ENCODE results near the gene OSBP2.

The OSBP2 gene, protein sequence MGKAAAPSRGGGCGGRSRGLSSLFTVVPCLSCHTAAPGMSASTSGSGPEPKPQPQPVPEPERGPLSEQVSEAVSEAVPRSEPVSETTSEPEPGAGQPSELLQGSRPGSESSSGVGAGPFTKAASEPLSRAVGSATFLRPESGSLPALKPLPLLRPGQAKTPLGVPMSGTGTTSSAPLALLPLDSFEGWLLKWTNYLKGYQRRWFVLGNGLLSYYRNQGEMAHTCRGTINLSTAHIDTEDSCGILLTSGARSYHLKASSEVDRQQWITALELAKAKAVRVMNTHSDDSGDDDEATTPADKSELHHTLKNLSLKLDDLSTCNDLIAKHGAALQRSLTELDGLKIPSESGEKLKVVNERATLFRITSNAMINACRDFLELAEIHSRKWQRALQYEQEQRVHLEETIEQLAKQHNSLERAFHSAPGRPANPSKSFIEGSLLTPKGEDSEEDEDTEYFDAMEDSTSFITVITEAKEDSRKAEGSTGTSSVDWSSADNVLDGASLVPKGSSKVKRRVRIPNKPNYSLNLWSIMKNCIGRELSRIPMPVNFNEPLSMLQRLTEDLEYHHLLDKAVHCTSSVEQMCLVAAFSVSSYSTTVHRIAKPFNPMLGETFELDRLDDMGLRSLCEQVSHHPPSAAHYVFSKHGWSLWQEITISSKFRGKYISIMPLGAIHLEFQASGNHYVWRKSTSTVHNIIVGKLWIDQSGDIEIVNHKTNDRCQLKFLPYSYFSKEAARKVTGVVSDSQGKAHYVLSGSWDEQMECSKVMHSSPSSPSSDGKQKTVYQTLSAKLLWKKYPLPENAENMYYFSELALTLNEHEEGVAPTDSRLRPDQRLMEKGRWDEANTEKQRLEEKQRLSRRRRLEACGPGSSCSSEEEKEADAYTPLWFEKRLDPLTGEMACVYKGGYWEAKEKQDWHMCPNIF

GRCh38 chr22:30694640-30695350 lies at the start of gene OSBP2:
Gene OSBP2, plus strand, starts transcription at chr22:30694874. Its CDS starts 36 bp downstream, at chr22:30694910.
- DNase-seq (ENCODE audit: low read depth), result no peak

DNA sequence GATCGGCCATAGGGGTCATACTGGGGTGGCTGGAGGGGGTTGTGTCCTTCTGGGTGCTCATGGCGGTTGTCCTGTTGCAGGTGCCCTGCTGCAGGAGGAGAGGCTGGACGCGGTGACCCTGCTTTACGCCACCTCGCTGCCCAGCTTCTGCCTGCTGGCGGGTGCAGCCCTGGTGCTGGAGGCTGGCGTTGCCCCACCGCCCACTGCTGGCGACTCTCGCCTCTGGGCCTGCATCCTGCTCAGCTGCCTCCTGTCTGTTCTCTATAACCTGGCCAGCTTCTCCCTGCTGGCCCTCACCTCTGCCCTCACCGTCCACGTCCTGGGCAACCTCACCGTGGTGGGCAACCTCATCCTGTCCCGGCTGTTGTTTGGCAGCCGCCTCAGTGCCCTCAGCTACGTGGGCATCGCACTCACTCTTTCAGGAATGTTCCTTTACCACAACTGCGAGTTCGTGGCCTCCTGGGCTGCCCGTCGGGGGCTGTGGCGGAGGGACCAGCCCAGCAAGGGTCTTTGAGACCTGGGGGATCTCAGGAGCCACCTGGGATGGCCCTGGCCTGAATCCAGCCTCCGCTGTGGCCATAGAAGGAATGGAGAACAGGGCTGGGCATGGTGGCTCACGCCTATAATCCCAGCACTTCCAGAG lies 48.0 kb upstream of the OSBP2 start:
- DNase-seq (ENCODE audit: low read depth), result no peak

DNA sequence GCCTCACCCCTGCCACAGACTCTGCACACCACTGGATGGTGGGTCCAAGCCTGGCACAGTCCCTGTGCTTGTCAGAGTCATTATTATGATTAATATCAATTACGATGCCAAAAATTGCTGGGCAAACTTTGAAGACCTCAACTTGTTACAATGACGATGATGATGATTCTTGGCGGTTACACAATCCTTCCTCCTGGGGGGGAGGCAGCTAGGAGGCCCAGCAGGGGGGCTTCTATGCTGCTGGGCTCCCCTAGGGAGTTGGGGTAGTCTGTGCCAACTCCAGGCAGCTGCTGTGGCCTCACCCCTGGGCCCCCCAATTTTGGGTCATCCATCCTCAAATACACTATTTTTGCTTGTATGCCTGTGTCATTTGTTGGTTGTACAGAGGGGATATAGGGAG lies 47.1 kb upstream of the OSBP2 start:
- DNase-seq (ENCODE audit: low read depth), result no peak

- DNase-seq (ENCODE audit: low read depth), result no peak
Measured at GRCh38 chr22:30648825-30649224, 45.8 kb upstream of the OSBP2 start.

DNA sequence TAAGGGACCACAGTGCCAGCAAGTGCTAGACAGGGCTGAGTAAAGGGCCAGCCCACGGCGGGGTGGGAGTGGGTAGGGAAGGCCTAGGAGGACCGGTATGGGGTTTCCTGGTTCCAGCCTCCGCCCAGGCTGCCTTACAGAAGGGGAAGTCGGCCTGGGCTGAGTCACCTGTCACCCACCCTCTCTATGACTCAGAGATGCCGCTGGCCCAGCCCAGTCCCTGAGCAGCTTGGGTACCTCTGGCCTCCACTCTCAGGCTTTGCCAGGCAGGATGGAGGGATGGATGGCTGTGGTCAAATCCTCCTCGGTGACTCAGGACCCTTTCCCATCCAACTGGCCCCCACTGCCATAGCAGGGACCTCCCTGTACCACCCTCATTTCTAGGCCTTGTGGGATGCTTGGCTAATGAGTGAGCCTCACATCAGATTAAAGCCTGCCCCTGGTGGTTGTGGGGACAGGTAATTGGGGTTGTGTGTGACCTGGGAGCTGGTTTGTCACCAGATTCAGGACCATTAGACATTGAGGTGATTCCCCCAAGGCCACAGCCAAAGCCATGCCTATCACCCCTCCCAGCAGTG lies 45.2 kb upstream of the OSBP2 start:
- DNase-seq (ENCODE audit: low read depth), result no peak

- no peak for DNase-seq (ENCODE audit: low read depth)
Measured at GRCh38 chr22:30650508-30651116, 44.1 kb upstream of the OSBP2 start.

DNA sequence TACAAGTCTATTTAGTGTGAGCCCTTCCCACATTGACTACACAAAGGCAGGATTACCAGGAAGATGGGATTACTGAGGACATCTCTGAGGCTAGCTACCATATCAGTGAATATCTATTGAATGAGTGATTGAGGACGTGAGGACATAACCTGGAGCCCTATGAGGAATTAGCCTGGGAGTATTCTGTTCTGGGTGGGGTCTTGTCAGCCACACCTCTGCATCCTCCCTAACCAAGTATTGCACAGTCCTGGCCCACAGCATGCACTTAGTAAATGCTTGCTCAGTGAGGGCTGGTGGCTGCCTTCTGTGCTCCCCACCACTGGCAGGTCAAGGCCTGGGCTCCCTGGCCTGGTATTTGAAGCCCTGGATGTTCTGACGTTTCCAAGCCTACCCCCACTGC lies 41.8 kb upstream of the OSBP2 start:
- no peak for DNase-seq (ENCODE audit: low read depth)

- DNase-seq (ENCODE audit: low read depth), result no peak
Measured at GRCh38 chr22:30654361-30654760, 40.3 kb upstream of the OSBP2 start.

DNA sequence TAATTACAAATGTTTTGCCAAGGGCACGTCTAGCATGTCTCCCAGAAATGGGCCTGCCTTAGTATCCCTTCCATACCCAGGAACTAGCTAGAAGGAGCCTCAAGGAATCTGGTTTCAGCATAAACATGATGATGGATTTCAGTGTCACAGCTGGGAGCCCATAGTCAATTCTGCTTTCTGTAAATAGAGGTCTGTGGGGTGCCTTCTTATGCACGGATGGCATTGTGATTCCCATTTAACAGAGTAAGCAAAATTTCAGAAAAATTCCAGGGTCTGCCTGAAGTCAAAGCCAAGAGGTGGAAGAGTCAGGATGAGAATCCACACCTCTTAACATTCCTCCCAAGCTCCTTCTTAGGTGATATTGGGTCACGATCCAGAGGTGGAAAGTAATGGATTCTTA lies 39.1 kb upstream of the OSBP2 start:
- DNase-seq (ENCODE audit: low read depth), result no peak

- DNase-seq (ENCODE audit: low read depth), result no peak
Measured at GRCh38 chr22:30662040-30662439, 32.6 kb upstream of the OSBP2 start.

DNA sequence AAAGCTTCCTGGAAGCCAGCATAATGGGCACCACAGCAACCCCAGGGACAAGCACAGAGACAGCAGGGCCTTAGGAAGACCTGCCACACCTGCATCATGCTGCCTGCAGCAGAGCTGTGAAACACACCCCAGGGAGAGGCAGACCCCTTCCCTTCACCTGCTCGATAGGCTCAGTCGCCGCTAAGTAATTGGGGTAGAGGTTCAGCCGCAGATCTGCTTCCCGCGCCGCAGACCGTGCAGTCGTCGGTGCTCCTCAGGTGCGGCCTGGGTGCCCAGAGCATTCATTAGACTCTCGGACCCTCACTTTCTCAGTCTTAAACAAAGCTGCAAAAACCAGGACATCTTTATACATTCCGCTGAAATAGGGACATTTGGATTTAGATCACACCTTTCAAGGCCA lies 29.9 kb upstream of the OSBP2 start:
- DNase-seq (ENCODE audit: low read depth), result no peak

DNA sequence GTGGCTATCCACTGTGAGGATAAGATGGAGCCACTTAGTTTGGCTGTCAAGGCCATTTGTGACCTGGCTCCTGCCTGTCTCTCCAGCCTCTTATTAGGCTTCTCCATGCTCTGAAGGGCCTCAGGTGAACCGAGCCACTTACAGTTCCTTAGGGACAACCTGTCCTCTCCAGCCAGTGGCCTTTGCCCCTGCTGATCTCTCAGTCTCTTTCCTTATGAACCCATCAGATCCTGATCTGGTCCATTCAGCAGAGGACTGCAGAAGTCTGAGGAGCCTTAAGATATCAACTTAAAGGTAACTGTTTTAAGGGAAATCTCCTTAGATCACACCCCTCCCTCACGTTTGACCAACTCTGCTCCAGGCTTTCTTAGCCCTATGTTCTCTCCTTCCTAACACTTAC lies 29.4 kb upstream of the OSBP2 start:
- DNase-seq (ENCODE audit: low read depth), result no peak

- no peak for DNase-seq (ENCODE audit: low read depth)
Measured at GRCh38 chr22:30665786-30666185, 28.9 kb upstream of the OSBP2 start.

DNA sequence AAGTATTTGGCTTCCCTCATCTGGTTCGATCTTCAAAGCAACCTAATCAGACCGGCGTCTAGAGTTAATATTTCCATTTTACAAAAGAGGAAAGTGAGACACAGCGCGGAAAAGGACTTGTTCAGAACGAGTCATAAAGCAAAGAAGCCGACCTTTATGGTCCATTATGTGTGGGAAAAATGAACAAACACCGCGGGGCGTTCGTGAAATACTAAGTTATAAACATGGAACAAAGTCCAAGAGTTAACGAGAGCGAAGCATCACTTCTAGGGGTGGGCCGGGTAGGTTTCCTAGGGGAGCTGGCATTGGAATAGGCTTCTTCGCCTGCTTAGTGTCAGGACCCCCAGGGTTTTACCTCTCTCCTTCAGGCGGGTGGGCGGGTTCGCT lies 27.6 kb upstream of the OSBP2 start:
- no peak for DNase-seq (ENCODE audit: low read depth)

DNA sequence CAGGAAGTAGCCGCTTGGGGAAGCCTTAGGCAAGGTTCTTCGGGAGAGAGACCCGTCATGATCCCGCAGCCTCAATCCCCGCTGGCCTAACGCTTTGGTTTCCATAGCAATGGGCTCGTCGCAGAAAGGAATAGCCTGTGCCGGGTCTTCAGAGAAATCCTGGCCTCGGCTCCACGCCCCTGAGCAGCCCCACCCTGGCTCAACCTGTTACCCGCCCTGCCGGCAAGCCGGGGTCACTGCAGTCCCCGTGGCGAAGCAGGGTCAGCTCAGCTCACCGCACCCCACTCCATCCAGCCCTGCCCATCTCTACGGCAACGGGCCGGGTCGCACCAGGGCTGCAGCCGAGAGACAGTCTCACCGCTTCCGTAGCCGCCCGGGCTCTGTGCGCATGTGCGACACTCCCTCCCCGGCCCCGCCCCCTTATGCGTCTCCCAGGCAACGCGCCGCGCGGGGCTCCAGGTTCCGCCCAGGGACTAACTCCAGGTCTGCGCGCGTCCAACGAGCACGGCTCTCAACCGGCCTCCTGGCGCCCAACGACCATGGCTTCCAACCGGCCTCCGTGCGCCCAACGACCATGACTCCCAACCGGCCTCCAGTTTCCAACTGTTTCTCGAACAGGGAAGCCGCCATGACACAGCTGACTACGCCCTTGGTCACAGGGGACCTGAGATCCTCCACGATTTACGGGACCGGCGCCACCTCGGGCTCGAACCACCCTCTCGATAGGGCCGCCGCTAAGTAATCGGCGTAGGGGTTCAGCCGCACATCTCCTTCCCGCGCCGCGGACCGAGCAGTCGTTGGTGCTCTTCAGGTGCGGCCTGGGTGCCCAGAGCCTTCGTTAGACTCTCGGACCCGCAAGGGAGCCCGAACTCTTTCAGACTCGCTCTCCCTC lies 26.9 kb upstream of the OSBP2 start, which contains the start of gene DUSP18:
DUSP18 (minus strand) TSS at position 382 of the 892 bp plus-strand sequence. CDS start 3,872 bp downstream, outside the sequence.
- DNase-seq (ENCODE audit: low read depth), result peak; percentile 78

GRCh38 chr22:30668386-30668710 lies 26.3 kb upstream of the OSBP2 start:
- no peak for DNase-seq (ENCODE audit: low read depth)

DNA sequence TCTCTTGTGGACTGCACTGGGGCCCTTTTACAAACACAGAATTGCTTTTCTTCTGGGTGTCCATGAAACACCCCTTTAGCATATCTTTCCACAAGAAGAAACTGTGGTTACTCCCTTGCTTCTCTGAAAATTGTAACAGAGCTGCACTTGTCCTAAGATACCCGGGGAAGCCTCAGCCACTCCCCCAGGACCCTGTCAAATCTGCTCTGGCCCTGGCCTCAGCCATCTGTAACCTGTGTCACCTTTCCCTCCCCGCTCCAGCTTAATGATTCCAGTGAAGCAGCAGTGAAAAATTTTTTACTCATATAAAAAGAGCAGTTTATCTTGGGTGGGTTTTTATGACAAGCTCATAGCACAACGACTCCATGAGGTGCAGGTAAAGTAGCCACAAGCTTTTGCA lies 23.6 kb upstream of the OSBP2 start:
- no peak for DNase-seq (ENCODE audit: low read depth)

- DNase-seq (ENCODE audit: low read depth), result no peak
Measured at GRCh38 chr22:30673136-30673535, 21.5 kb upstream of the OSBP2 start.

DNA sequence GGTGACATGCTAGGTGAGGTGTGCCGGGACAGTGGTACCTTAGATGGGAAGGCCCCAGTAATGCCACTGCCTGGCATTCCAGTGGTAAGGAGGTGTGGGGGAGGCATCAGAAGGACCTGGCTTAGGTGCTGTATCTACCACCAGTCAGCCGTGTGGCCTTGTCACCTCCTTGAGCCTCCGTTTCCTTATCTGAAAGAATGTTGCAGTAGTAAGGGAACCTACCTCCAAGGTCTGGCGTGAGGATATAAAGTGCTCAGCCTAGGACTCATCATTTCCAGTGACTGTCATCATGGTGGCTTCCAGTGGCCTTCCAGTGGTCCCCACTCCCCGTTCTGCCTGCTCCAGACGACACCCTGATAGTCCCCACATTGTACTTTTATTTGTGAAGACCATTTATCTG lies 20.2 kb upstream of the OSBP2 start:
- DNase-seq (ENCODE audit: low read depth), result no peak

GRCh38 chr22:30675436-30675835 lies 19.2 kb upstream of the OSBP2 start:
- no peak for DNase-seq (ENCODE audit: low read depth)

All from GM04504 (cell line).